ENCODE measurements around the gene ANKRD34A.

Gene ANKRD34A

GRCh38 chr1:145967288-145967687 lies 2.9 kb upstream of the ANKRD34A start:
- DNase-seq (ENCODE audit: low read depth), result no peak

DNA sequence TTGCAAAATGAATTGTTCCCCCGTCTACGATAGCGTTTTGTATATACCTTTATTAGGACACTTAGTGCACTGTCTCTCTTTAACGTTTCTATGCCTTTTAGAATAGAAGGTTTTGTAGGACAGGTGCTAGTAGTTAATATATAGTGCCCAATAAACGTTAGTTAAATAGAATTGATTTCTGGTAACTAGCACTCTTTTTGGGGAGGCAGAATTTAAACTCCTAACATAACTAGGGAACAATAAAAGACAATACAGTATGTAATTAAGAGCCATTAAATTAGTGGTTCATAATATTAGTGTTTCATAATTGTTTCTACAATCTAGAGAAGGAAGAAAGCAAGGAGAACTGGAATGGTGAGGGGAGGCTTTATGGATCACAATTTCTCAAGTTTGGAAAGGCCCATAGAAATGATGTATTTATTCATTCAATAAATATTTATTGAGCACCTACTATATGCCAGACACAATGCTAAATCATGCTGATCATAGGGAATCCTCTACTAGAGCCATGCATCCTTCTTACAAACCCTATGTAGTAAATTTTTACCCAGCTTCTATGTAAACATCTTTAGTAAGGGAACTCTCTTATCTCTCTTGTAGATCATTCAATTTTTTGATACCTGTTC lies 857 bp upstream of the ANKRD34A start:
- DNase-seq (ENCODE audit: low read depth), result no peak

DNA sequence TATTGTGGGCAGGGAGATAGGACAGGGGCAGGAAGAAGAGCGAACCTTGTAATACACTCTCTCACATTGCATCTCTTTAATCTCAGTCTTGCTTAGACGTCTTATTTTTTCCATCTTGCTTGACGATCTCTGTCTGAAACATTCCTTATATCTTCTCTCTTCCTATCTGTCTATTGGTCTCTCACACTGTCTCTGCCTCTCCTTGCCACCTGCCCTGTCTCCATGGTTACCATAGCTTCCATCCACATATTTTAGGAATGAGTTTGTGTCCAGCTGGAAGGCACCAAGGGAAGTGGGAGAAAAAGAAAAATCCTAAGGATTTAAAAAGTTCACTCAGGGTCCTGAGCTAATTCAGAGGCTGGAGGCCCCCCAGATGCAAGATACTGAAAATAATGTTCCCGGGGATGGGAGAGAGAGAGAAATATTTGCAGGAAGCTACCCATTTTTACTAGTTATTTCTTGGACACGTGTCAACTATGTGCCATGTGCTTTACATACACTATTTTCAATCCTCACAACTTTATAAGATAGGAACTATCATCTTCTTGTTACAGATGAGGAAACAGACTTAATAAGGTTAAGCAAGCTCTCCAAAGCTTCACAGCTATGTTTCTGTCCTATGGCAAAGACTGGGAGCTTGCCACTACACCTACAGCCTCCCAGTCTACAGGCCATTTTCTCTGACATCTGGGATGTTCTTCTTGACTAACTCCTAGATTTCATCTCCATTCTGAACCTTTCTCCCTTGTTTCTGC lies 933 bp downstream of the ANKRD34A start:
- DNase-seq (ENCODE audit: low read depth), result no peak

- DNase-seq (ENCODE audit: low read depth), result no peak
These were observed 1.9 kb downstream of the ANKRD34A start for GRCh38 chr1:145962157-145963102.

DNA sequence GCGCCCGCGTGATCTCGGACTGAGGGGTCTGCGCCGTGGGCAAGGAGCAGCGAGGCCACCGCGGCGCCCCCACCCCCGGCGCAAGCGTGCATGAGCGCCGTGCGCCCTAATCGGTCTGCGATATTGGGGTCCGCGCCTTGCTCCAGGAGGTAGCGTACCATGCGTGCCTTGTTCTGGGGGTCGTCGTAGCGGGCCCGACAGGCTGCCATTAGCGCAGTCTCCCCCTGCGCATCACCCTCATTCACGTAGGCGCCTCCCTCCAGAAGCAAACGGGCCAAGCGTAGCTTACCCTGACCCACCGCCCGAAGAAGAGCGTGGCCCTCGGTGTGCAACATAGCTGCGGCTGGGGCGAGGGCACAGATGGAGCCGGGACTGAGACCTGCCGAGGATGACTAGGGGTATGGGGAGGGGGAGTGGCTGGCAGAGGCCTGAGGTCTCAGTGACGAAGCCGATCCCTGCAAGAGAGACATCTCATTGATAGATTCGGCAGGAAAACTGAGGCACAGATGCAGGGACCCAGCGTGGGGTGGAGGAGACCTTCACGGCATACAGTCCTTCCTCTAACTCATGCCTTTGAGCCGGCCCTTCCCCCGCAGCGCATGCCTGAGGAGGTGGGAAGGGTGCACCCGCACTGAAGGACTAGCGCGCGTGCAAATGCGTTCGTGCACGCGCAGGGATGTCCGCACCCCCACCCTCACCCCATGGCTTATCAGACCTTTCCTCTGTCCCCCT lies 2.8 kb downstream of the ANKRD34A start:
- DNase-seq (ENCODE audit: low read depth), result peak; percentile 59

- DNase-seq (ENCODE audit: low read depth), result no peak
These were observed 3.3 kb downstream of the ANKRD34A start for GRCh38 chr1:145961109-145961424.

GRCh38 chr1:145960468-145961108 lies 3.8 kb downstream of the ANKRD34A start:
- no peak for DNase-seq (ENCODE audit: low read depth)

DNA sequence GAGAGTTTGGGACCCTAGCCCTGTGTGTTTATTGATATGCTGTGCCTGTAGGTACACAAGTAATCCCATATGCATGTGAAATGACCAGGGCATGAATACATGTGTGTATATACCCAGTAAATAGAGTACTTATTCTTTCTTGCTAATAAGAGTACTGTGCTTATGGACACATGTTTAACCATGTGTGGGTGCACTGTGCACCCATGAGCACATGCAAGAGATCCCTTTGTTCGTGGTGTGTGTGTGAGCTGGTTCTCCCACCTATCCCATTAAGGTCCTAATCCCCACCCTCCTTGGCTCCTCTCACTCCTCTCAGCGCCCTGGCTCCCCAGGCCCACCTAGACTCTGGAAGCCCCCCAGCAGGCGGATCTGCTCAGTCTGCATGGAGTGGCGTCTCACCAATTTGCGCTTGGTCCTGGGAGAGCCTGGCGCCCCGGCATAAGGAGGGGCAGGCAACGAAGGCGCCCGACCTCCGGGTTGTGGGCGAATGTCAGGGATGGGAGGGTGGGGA lies 4.4 kb downstream of the ANKRD34A start:
- DNase-seq (ENCODE audit: low read depth), result no peak

DNA sequence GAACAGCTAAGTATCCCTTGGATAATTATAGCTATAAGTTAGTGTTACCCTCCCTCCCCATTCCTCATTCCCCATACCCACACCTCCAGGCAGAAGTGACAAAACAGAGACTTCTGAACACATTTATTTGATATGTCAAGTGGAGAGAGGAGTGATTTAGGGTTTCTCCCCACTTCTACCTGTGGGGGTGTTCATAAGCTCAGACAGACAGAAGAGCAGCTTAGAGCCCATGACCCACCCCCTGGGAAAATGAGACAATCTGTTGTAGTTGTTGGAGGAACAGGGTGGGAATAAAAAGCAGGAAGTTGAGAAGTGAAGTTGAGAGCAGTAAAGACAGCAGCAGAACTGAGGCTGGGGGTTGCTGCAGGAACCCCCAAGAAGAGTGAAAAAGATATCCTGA lies 5.0 kb downstream of the ANKRD34A start:
- no peak for DNase-seq (ENCODE audit: low read depth)

DNA sequence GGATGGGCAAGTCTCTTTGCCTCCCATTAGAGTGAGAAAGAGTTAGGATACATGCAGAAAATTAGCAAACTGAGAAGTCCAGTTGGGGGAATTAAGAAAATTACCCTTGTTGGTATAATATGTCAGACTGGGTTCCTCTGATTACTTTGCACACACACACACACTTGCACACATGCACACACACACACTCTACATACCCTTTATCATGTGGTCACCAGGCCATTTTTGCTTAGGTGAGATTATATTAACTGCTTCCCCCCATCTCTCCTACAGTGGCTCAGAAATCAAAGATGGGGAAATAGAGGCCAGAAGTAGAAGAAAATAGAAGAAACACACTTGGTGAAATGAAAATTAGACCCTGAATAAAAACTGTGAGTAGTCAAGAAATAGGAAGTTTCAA lies 5.6 kb downstream of the ANKRD34A start:
- no peak for DNase-seq (ENCODE audit: low read depth)

DNA sequence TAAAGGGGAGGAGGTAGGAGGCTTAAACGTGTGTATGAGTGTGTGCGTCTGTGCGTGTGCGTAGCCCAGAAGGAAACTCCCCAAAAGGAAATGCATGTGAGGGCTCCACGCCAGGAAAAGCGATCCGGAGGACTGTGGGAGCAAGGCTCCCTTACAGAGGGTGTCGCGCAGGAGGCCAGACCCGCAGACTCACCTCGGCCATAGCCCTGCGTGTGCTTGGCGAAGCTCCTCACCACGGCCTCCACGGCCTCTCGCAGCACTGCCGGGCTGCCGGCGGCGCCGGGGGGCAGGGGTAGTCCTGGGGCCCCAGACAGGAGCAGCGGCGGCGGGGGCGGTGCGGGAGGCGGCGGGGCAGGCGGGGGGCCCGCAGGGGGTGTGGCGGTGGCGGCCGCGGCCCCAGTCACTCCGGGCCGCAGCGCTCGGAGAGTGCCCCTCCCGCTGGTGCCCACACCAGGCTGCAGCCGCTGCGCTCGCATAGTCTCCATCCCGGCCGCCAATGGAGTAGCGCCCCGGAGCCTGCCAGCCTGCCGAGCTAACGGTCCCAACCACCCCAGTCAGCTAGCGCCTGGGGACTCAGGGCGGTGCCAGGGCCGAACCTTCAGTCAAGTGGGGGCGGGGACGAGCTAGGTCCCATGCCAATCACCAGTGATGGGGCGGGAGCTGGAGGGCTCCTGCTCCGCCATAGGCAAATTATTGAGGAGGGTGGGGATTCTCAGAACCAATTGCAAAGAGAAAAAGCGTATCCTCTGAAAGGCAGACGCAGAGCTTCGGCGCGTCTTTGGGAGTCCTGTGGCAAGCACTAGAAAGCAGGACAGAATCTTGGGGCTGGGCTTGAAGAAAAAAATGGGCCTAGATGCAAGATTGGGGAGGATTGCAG lies 6.7 kb downstream of the ANKRD34A start, which contains the start of gene LIX1L:
Gene LIX1L, minus strand, starts transcription at position 575 of the 877 bp plus-strand sequence. Its CDS starts 90 bp downstream, at position 485.
- DNase-seq (ENCODE audit: low read depth), result peak; percentile 92

GRCh38 chr1:145956781-145957442 lies 7.5 kb downstream of the ANKRD34A start:
- DNase-seq (ENCODE audit: low read depth), result no peak

DNA sequence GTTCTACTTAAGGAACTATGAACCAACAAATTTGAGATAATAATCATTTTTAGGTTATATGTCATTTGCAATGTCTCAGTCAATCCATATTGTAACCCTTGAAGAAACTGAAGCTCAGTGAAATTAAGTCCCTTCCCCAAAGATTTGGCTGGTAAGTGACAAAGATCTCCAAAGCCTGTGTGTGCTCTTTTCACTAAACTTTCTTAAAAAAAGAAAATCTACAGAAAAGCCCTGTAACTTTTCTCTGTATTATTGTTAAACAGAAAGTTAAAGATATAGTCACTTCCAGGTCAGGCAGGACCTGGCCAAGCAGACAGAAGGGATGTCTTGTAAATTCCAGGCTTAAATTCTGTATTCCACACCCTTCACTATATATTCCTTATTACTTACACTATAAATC lies 8.0 kb downstream of the ANKRD34A start:
- no peak for DNase-seq (ENCODE audit: low read depth)

- no peak for DNase-seq (ENCODE audit: low read depth)
These were observed 8.9 kb downstream of the ANKRD34A start for GRCh38 chr1:145955436-145955835.

GRCh38 chr1:145953861-145954260 lies 10.5 kb downstream of the ANKRD34A start:
- no peak for DNase-seq (ENCODE audit: low read depth)

DNA sequence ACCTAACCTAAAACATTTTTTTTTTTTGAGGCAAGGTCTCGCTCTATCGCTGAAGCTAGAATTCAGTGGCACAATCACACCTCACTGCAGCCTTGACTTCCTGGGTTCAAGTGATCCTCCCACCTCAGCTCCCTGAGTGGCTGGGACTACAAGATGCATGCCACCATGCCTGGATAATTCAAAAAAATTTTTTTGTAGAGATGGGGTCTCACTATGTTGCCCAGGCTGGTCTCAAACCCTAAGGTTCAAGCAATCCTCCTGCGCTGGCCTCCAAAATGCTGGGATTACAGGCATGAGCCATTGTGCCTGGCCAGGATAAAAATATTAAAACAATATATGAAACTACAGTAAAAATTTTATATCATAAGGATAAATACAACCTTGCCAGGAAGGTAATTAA lies 11.5 kb downstream of the ANKRD34A start:
- DNase-seq (ENCODE audit: low read depth), result no peak

DNA sequence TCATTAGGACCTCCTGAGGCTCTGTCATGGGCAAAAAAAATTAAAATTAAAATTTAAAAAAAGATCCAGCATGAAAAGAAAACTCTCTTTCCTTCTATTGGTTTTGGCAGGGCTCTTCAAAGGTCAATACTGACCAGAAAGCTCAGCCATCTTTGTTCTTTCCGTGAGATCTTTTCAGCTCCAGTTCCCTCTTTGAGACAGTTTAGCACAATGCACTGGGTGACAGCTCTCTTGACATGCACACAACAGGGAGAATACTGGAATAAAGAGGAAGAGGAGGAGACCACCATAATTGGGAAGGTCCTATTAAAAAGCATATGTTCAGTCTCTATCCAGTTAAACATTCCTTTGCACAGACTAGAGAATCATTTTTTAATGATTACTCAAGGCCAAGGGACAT lies 12.8 kb downstream of the ANKRD34A start:
- DNase-seq (ENCODE audit: low read depth), result no peak

- no peak for DNase-seq (ENCODE audit: low read depth)
These were observed 15.2 kb downstream of the ANKRD34A start for GRCh38 chr1:145949219-145949618.

DNA sequence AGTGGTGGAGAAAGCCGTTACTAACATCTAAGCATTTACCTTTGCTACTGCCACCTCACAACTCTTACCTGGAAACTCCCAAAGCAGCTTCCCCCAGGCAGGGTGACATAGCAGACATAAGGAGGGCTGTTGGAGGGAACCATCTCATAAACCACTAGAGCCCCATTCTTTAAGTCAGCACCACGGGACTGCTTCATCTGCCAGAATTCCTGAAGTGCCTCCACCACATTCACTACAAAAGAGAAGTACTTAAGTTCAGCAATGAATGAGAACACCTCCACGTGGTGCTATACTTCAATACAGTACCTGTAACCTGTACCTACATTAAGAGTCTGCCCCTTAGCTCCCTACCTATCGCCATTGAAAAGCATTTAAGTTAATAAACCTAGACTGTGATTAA lies 16.8 kb downstream of the ANKRD34A start:
- DNase-seq (ENCODE audit: low read depth), result no peak

- DNase-seq (ENCODE audit: low read depth), result no peak
These were observed 17.8 kb downstream of the ANKRD34A start for GRCh38 chr1:145946477-145946986.
